Kidney tubule cell (primary cell): ENCODE results near the gene KLHL22.
A peak's percentile ranks its signal among the peaks of the same experiment; 100 is the strongest.
"Not testable (repeated sequence)": the region's sequence is repeated elsewhere in the genome, so short reads cannot be mapped to it uniquely, and the experiment has no call there.

Experiments used
- DNase-seq: peaks from one replicate; pipeline ENCODE4 v3.0.0-alpha.2; 2018; ENCODE audit warnings: low spot score

Gene KLHL22

GRCh38 chr22:20471126-20471833, 24.3 kb downstream of the KLHL22 start:
- DNase-seq: no peak

- DNase-seq: not testable (repeated sequence)
Observed at GRCh38 chr22:20470525-20470924, 25.1 kb downstream of the KLHL22 start.

GRCh38 chr22:20469110-20469868, 26.3 kb downstream of the KLHL22 start:
- no peak for DNase-seq

- DNase-seq: no peak
Observed at GRCh38 chr22:20466659-20467379, 28.8 kb downstream of the KLHL22 start.

- no peak for DNase-seq
Observed at GRCh38 chr22:20465759-20466077, 29.9 kb downstream of the KLHL22 start.

- no peak for DNase-seq
Observed at GRCh38 chr22:20464912-20465758, 30.5 kb downstream of the KLHL22 start.

- no peak for DNase-seq
Observed at GRCh38 chr22:20464096-20464614, 31.4 kb downstream of the KLHL22 start.

- no peak for DNase-seq
Observed at GRCh38 chr22:20463324-20464095, 32.1 kb downstream of the KLHL22 start.

GRCh38 chr22:20459862-20460261, 35.7 kb downstream of the KLHL22 start:
- no peak for DNase-seq

GRCh38 chr22:20459152-20459542, 36.4 kb downstream of the KLHL22 start:
- no peak for DNase-seq

GRCh38 chr22:20458530-20459151, 37.0 kb downstream of the KLHL22 start:
- DNase-seq: no peak

- no peak for DNase-seq
Observed at GRCh38 chr22:20457506-20458240, 37.9 kb downstream of the KLHL22 start.

- DNase-seq: no peak
Observed at GRCh38 chr22:20456722-20457076, 38.9 kb downstream of the KLHL22 start.

- peak; percentile 78 for DNase-seq
Observed at GRCh38 chr22:20456064-20456721, 39.4 kb downstream of the KLHL22 start.

- no peak for DNase-seq
Observed at GRCh38 chr22:20455709-20456063, 39.9 kb downstream of the KLHL22 start.

GRCh38 chr22:20453222-20453621, 42.4 kb downstream of the KLHL22 start:
- no peak for DNase-seq

- no peak for DNase-seq
Observed at GRCh38 chr22:20451920-20452319, 43.7 kb downstream of the KLHL22 start.

GRCh38 chr22:20451129-20451778, 44.3 kb downstream of the KLHL22 start:
- DNase-seq: not testable (repeated sequence)

- DNase-seq: no peak
Observed at GRCh38 chr22:20450551-20450906, 45.1 kb downstream of the KLHL22 start.
